GM21723 (cell line): ENCODE measurements around the gene GUCY2F.
A peak's percentile ranks its signal among the peaks of the same experiment; 100 is the strongest.

Experiments used
- ATAC-seq: cut with Tn5 transposase; IDR thresholded peaks from one replicate; pipeline ENCODE4 v1.9.1; 2021; ENCODE audit warnings: mild to moderate bottlenecking, moderate library complexity; ENCODE audit not compliant: unreplicated experiment

GUCY2F gene

DNA sequence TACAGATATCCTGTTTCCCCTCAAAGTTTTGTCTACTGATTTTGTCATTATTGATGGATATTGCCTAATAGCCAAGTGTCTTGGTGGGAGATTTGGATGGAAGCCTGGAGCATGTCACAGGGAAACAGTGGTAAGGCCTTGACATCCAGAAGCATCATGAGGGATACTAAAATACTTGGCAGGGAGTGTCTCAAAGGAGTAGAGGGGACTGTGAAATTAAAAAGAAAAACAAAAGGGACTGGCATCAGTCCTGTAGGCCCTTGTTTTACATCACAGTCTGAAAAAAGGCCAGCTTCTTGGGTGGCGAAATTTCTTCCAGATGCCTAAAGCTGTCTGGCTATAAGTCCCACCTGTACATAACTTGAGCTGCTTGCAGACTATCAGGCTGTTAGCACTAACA lies 83.8 kb downstream of the GUCY2F start:
- ATAC-seq, result no peak

DNA sequence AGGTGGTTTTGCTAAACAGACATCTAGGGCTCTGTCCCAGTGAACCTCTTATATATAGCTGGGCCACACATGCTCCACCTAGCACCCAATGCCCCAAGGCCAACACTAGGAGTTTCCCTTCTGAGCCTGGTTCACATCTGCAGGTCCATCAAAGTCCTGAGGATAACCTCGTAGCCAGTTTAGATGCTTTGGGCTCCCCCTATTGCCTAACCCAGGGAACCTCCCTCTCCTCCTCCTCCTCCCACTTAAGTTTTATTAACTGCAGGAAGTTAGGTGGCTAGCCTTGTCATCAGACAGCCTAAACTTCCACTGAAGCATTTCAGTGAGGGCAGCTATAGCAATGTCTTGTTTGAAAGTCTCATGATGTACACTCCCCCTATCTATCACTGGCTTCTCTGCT lies 88.0 kb downstream of the GUCY2F start:
- peak; percentile 63 for ATAC-seq

DNA sequence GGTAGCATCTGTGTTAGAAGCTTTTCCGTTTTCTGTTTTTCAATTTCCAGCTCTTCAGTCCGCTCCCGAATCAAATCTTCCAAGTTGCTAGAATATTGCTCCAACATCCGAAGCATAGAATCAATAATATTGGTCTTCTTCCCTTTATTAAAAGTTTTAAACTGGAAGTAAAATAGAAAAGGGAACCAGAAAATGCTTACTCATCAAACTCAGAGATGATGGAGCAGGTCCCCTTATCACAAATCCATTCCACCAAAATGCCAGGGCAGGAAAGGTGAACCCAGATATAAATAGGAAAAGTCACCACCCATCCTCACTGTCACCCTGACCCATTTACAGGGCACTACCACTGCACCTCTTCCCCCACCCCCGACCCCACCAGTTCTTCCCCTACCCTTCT lies 89.0 kb downstream of the GUCY2F start:
- ATAC-seq, result no peak

DNA sequence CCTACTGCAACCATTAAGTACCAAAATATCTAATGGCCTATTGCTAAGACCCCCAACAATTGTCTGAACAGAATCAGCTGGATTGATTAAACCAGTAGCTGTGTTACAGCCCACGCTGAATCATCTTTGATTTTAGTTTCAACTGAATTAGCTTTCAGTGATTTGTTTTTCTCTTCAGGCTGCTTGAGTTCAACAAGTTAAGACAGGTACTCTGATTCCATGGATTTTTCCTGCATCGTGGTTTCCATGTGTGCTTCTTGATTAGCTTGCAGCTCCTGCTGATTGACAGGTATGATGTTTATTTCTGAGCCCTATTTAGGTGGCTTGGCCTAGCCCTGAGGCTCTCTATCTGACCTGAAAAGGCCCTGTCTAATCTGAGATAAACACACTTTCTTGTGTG lies 91.3 kb downstream of the GUCY2F start:
- ATAC-seq, result no peak

DNA sequence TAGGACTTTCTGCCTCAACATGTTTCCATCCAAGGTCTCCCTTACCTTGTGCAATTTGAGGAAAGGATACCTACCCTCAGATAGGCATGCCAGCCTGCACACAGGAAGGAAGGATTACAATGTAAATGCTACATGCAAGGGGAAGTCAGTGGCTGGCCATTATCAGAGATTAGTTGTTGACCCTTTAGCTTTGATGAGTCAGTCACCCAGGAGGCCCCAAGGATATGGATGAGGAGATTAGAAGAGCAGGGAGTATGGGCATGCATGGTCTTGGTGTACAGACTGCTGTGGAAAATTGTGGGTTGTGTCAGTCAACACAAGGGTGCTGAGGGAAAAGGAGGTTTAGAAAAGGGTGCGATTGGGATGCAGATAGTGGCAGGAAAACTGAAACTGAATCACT lies 92.0 kb downstream of the GUCY2F start:
- no peak for ATAC-seq

DNA sequence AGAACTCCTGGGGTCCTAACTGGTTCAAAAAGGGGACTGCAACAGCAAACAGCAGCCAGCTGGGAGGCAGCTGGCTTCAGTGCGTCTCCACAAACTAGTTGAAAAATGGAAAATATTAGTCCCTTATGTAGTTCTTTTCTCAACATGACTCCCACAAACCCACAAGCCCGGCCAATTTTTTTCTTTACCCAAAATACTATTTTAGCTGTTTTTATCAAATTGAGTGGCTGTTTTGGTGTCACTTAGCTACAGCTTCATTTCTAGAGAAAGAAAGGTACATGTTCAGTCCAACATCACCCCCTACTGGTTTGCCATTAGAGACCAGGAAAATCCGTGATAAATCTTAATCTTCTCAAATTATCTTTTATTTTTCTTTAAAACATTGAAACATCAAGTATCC lies 97.2 kb downstream of the GUCY2F start:
- peak; percentile 50 for ATAC-seq

DNA sequence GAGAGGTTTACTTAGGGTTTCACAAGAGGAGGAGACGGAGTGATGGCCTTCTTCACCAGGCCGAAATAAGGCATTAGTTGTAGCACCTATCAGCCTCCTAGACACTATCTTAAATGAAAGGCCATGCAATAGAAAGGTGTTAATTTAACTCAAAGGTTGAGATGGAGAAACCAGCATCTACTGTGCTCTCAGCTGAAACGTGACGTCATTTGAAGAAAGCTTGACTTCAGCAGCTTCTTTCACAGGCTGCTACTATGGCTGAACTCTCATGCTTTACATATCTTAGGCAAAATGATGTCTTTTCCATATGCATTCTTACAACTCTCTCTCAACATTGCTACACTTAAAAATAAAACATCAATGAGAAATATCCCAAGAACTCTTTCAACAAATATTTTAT lies 99.6 kb downstream of the GUCY2F start:
- ATAC-seq, result no peak

DNA sequence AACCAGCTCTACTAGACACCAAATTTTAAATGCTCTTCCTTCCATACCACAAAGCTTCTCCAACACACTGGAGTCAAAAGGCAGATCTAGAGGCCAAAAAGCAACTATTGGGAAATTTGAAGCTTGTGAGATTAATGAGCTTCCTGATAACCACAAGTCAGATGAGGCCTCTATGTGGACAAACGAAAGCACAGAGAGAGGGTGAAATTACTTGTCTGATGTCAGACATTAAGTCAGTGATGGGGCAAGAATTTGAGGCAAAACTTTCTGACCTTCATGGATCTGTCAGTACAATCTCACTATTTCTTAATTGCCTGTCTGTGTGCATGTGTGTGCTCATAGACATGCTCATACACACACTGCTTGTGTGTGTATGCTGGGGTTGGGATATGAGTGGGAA lies 103.6 kb downstream of the GUCY2F start:
- ATAC-seq, result no peak

DNA sequence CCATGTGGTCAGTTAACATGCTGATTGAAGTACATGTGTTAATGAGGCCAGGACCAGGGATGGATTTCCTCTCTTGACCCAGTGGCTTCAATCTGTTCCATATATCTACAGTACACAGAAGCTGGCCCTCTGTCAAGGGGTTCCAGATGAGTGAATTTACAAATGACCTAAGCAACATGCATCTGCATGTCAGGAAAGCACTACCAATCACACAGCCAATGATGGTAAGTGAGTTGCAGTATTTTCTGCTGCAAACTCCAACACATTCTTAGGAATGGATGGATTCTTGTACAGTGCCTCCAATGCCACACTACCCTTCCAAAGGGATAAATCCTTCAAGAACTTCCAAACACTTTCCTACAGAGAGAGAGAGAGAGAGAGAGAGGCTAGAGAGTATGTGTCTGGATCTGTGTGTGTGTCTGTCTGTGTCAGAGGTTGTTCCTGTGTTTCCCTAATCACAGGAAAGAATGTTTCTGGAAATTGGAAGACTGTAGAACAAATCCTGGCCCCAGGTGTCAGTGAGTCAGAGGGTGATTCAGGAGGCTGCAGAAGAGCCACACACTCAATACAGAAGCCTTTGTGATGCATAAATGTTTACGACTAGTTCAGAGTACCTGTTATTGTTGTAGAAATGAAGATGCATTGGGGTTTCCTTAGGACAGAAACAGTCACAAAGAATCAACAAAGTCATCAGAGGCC lies 107.5 kb downstream of the GUCY2F start:
- no peak for ATAC-seq

DNA sequence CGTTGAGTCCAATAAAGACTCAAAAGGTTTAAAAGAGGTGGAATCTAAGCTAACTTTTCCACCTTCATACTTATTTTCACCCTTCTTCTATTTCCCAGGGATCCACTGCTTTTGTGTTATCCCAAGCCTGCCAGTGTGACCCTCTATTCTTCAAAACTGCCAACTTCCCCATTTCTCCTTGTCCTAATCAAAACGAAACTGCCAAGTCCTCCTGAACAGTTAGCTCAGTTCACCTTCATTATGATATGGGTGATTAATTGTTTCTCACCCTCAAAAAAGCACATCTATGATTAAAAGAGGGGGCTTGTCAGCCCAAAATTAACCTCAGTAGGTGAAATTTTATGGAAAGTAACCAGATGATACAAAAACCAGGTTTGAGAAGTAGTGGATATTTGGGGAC lies 108.4 kb downstream of the GUCY2F start:
- no peak for ATAC-seq

DNA sequence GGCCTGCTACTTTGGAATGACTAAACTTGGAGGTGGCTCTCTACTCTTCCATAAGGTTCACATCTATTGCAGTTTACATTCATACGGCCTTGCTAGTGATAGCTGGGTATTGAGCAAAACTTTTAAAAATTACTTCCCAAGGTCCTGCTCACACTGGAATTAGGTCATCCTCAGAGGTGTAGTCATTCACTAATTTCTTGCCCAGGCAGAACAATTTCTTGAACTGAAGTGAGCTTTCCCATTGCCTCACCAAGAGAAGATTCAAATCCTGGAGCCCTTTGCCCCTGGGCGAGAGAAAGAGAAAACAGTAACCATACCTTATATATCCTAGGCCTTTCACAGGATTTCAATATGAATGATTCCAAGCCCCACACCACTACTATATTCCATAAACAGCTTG lies 109.2 kb downstream of the GUCY2F start:
- no peak for ATAC-seq

DNA sequence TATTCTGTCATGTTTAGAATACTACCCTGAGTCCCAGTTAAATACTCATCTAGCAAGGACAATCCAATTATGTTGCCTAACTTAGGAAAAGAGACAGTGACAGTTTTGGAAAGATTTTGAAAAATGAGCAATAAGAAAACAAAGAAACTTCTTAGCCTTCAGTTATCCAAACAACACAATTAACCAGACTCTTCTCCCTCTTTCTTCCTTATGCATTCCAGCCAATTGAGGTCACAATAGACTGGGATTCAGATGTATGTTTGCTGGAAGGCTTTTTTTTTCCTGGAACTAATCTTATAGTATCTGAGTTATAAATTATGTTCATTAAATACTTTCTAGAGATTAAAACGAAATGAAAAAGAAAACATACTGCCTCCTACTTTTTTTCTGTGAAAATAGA lies 109.6 kb downstream of the GUCY2F start:
- ATAC-seq, result no peak

DNA sequence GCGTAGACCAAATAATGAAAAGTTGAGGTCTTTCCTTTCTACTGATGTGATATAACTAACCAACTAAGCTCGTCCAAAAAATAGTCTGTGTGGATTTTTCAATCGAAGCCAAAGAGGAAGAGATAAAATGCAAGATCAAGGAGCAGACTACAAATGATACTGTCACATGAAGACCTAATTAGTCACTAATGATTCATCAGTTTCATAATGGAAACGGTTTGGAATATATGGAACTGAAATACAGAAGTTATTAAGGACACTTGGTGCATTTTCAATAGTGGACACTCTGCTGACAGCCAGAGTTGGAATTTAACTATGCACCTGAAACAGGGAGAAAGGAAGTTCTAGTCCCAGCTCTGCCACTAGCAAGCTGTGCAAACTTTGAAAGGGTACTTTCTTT lies 119.8 kb downstream of the GUCY2F start:
- no peak for ATAC-seq

DNA sequence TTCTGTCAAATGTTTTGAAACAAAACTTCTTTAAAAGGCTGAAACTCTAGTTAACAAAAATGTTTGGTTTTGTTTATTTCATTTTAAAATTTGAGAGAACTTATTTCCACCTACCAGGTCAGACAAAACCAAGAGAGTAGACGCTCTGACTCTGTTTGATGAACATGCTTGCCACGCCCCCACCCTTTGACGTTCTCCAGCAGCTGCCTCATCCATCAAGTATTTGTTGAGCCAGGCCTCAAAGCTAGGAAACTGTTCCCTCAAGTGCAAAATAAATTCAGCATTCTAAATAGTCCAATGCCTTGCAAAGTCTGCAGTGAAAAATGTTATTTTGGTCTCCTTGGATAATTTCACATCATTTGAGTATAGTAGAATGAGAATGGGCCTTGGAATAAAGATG lies 121.6 kb downstream of the GUCY2F start:
- ATAC-seq, result no peak

DNA sequence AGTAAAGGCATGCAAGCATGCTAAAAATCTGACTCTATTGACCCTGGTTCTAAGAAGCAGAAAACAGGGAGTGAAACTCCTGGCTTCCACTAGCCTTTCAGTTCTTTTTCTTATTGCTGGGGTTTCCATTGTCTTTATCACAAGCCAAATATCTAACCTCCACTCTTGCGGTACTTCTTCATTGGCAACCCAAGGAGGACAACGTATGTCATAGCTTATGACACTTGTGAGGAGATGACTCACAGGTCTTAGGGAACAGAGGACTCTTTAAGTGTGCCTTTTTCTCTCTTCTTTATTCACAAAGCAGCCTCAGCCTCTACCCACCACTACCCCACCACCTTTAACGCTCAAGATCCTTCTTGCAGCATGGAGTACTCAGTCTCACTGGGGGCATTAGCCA lies 124.2 kb downstream of the GUCY2F start:
- no peak for ATAC-seq

DNA sequence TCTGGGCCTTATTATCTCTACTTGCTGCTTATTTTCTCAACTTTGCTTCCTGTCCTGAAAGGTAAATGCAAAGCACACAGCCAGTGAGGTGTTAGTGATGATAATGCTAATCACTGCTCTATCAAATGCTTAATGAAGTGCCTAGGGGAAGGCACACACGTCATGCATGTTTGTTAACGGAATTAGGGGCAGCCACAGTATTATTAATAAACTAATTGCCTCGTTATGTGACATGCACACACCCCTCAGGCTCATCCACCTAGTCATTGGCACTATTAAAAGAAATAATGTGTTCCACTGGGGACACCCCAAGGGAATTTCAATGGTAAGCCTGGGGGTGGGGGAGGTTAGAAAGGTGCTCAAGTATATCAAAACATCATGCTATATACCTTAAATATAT lies 125.2 kb downstream of the GUCY2F start:
- ATAC-seq, result no peak

DNA sequence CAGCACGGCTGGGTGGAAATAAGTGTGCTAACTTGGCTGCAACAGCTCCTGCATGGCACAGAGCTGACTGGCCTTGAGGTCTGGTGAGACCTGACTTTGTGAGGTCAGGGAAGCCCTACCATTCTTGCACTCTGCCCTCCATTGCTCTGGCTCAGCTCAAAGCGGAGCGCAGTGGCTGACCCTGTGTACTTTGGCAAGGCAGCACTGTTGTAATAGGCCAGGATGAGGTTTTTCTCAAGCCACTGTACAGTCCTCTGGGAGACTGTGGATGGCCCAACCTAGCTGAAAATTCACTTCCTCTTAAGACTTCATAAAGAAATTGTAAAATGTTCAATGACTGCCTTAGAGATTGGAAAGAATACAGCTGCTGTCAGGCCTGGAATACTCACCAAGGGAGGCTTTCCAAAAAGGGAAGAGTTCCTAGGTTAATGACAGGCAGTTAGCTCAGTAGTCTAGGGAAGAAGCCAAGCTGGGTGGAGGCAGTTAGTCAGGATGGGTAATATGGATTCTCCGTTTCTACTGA lies 129.8 kb downstream of the GUCY2F start:
- ATAC-seq, result no peak

DNA sequence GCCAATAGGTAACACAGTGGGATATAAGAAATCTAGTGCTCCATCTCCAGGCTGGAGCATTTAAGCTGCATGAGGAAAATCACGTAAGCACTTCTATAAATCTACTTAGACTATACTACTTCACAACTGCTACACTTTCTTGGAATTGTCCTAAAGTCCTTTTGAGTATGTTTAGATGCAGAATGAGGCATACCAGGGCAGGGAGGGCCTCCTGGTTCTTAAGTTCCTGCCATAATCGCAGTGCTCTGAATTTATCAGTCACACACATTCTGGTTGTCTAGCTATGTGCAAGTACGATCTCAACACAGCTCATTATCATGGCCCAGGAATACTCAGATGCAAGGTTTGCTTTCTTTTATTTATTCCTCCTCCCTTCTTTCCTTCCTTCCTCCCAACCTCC lies 130.3 kb downstream of the GUCY2F start:
- no peak for ATAC-seq

DNA sequence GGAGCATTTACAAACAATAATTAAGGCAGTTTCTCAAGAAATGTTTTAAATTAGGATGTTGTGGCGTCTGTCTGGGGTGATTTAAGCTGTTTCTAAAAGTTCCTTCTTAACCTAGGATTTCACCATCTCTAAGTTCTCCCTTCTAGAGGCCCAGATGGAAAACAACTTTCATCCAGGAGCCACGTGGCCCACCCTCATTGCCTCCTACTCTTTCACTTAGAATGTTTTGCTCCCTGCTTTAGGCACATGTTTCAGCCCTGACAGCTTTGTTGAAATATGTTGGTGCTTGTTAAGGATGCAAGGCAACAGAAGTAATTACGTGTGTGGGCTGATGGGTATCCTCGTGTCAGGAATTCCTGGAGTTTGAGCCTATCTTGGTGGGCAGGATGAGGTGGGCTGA lies 131.3 kb downstream of the GUCY2F start:
- ATAC-seq, result no peak

DNA sequence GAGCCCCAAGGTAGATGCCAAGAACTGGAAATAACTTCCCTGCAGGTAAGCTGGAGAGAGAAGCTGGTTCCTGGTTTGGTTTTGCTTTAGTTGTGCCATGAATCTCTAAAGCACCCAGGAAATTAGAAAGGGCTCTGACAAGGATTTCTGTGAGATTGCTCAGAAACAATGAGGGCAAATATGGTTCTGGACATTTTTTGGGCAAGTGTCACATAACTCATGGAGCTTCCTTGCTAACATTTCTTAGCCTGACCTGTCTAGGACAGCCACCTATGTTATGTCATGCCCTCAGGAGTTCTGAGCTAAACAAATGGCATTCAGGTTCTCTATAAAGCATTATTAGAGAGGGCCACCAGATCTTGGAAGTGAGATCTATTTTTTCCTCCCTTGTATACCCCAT lies 131.8 kb downstream of the GUCY2F start:
- ATAC-seq, result no peak

DNA sequence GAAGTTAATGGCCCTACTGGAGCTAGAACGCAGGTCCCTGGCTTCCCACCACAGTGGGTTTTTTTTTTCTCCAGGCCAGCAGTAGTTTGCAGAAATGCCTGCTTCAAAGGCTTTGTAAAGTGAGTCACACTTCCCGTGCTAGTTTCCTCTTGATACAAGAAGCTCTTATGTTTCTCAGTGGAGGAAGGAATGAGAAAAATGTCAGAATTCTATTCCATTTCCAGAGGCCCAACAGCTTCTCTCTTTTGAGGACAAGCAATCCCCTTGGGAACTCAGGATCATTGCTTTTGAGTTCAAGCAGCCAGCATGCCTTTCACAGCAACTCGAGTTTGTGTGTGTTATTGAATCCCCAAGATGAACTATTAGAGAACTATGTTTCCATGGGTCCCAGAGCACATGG lies 134.3 kb downstream of the GUCY2F start:
- ATAC-seq, result no peak

DNA sequence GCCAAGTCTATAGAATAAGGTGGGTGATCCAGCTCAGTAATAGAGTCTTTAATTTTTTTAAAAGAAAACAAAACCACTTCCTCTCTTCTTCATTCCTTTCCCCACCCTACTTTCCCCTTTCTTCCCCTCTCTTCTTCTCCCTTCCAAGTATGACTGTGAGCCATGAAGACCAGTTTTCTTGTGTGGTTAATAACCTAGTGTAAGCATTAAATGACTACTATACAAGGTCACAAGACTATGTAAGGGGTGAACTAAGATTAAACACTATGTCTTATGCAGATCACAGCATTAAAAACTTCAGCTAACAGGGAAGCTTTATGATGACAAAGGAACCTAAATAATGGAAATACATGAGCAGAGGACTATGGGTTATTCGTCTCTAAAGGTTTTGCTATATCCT lies 135.4 kb downstream of the GUCY2F start:
- no peak for ATAC-seq

DNA sequence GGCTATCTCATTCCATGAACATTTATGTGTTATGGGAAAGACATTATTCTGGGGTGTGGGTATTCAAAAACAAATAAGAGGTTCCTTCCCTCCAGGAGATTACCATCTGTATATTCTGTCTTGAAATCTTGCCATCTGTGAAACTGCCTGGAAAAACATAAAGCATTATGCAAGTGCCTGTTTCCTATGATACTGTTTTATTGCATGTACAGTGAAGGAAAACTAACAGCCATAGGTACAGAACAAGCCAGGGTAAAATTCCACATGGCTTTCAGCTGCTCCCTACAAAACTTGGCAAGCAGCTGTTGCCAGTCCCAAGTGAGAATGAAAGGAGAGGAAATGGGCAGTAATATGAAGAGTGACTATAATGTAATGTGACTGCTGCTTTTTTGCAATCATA lies 136.0 kb downstream of the GUCY2F start:
- no peak for ATAC-seq
